Nephron (organoid): ENCODE measurements around the gene PRKAR2A.
"Not testable (repeated sequence)": the region's sequence is repeated elsewhere in the genome, so short reads cannot be mapped to it uniquely, and the experiment has no call there.

Experiments
- H3K27ac Mint-ChIP-seq, 3 experiments: 2 replicates each; pipeline ENCODE4 v1.8.0; 2020; ENCODE audit warnings: mixed read lengths in 3 of 3, mild to moderate bottlenecking in 2 of 3, moderate library complexity in 1 of 3
- H3K27me3 Mint-ChIP-seq: 2 replicates; pipeline ENCODE4 v1.8.0; 2021; ENCODE audit warnings: low read depth, mild to moderate bottlenecking, moderate library complexity, mixed read lengths
- H3K36me3 Mint-ChIP-seq: 2 replicates; pipeline ENCODE4 v1.8.0; 2020; ENCODE audit warnings: low read depth, mixed read lengths
- H3K4me1 Mint-ChIP-seq: 2 replicates; pipeline ENCODE4 v1.8.0; 2020; ENCODE audit warnings: mixed read lengths
- H3K4me3 Mint-ChIP-seq, 3 experiments: 2 replicates each; pipeline ENCODE4 v1.8.0; 2020; ENCODE audit warnings: mild to moderate bottlenecking in 3 of 3, mixed read lengths in 3 of 3, moderate library complexity in 2 of 3
- H3K9me3 Mint-ChIP-seq: 2 replicates; pipeline ENCODE4 v1.8.0; 2020; ENCODE audit warnings: mixed read lengths
- TF ChIP-seq, protein P1 (sequence below), 3 experiments: fragments of 200-600 bp; sonication (generic); IDR thresholded peaks; one replicate each; pipeline ENCODE4 v1.5.0; 2021; ENCODE audit warnings: antibody characterized with exemption in 3 of 3; ENCODE audit not compliant: unreplicated experiment in 3 of 3

The PRKAR2A gene

DNA sequence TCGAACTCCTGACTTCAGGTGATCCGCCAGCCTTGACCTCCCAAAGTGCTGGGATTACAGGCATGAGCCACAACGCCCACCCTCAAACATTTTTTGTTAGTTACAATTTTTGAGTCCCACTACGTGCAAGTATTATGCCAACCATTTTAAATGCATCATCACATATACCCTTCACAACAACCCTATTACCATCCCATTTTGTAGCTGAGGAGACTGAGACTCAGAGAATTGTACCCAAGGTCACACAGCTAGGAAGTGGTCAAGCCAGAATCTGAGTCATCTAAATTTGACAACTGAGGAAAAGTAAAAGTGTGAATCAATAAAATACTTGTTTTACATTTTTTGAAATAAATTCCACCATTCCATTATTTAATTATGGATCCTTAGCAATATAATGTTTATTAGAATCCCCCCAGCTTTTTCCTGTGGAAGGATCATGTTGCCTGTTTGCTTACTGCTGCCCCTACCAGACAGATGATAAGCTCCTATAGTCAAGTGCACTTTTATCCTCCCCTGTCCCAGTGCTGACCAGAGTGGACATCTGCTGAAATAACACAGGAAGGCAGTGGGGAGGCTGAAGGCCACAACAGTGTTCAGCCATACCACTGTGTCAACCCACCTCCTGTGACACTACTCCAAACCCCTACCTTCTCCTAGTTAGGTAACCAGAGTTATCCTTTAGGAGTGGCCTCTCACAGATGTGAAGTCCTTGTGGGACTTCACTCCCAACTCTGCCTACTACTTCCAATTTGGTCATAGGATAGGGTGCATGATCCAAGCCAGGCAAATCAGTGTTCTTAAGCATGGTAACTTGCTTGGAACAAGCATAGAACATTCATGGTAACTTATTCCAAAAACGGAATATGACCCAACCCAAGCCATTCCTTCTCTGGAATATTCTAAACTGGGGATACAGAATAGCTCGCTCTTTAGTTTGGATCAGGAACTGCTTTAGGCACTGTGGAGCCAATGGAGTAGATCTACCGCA, 28.1 kb downstream of the PRKAR2A start:
- Mint-ChIP-seq H3K9me3 (no peaks in the 10 kb centered on the region), H3K4me3 (no peak overlapping the region), H3K27me3 (no peaks in the 10 kb centered on the region), H3K36me3 (peaks cover 6% of the 10 kb centered on the region), H3K4me1 (no peaks in the 10 kb centered on the region), H3K27ac (no peak overlapping the region)
- TF ChIP-seq, protein P1, sequence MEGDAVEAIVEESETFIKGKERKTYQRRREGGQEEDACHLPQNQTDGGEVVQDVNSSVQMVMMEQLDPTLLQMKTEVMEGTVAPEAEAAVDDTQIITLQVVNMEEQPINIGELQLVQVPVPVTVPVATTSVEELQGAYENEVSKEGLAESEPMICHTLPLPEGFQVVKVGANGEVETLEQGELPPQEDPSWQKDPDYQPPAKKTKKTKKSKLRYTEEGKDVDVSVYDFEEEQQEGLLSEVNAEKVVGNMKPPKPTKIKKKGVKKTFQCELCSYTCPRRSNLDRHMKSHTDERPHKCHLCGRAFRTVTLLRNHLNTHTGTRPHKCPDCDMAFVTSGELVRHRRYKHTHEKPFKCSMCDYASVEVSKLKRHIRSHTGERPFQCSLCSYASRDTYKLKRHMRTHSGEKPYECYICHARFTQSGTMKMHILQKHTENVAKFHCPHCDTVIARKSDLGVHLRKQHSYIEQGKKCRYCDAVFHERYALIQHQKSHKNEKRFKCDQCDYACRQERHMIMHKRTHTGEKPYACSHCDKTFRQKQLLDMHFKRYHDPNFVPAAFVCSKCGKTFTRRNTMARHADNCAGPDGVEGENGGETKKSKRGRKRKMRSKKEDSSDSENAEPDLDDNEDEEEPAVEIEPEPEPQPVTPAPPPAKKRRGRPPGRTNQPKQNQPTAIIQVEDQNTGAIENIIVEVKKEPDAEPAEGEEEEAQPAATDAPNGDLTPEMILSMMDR (IDR thresholded peaks at IDR 0.05; ENCODE audit: unreplicated experiment in 3 of 3), result no peak

DNA sequence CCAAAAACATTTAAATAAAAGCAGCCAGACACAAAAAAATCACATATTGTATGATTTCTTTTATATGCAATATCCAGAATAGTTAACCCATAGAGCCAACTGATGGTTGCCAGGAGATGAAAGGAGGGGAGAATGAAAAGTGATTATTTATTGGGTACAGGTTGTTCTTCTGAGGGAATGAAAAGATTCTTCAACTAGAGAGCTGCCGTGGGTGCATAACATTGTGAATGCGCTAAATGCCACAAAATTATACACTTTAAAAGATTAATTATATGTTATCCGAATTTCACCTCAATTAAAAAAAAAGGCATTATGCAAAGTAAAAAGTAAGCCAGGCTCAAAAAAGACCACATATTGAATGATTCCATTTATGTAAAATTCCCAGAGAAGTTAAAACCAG, 36.1 kb downstream of the PRKAR2A start:
- no peaks in the 10 kb centered on the region for H3K27me3 Mint-ChIP-seq
- H3K4me1 Mint-ChIP-seq, result no peaks in the 10 kb centered on the region
- TF ChIP-seq, protein P1 (IDR thresholded peaks at IDR 0.05; ENCODE audit: unreplicated experiment in 3 of 3), result no peak
- no peaks in the 10 kb centered on the region for H3K9me3 Mint-ChIP-seq
- H3K27ac Mint-ChIP-seq, result peak overlapping the region in 2 of 3 experiments; percentile 19 to 68
- H3K4me3 Mint-ChIP-seq, result no peak overlapping the region
- peaks cover 3% of the 10 kb centered on the region for H3K36me3 Mint-ChIP-seq

DNA sequence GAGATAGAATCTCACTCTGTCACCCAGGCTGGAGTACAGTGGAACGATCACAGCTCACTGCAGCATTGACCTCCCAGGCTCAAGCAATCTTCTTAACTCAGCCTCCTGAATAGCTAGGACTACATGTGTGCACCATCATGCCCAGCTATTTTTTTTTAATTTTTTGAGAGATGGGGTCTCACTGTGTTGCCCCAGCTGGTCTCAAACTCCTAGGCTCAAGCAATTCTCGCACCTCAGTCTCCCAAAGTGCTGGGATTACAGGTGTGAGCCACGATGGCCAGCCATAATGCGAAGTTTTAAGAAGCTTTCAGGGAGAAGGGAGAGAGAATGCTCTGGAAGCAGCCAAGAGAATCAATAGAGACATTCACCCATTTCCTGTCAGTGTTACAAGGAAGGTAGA, 42.7 kb downstream of the PRKAR2A start:
- TF ChIP-seq, protein P1 (IDR thresholded peaks at IDR 0.05; ENCODE audit: unreplicated experiment in 3 of 3), result no peak
- Mint-ChIP-seq H3K4me3 (no peak overlapping the region), H3K27ac (no peak overlapping the region), H3K4me1 (peaks cover 6% of the 10 kb centered on the region), H3K36me3 (no peaks in the 10 kb centered on the region), H3K9me3 (no peaks in the 10 kb centered on the region), H3K27me3 (no peaks in the 10 kb centered on the region)

- not testable (repeated sequence) for H3K4me3 Mint-ChIP-seq, H3K27me3 Mint-ChIP-seq, H3K9me3 Mint-ChIP-seq, H3K36me3 Mint-ChIP-seq, H3K27ac Mint-ChIP-seq
- peaks cover 13% of the 10 kb centered on the region for H3K4me1 Mint-ChIP-seq
Observed at GRCh38 chr3:48800831-48801230, 46.8 kb downstream of the PRKAR2A start.

- no peaks in the 10 kb centered on the region for H3K27me3 Mint-ChIP-seq
- H3K9me3 Mint-ChIP-seq, result no peaks in the 10 kb centered on the region
- TF ChIP-seq, protein P1 (IDR thresholded peaks at IDR 0.05; ENCODE audit: unreplicated experiment in 3 of 3), result no peak
- H3K4me3 Mint-ChIP-seq, result no peak overlapping the region
- no peak overlapping the region for H3K27ac Mint-ChIP-seq
- no peaks in the 10 kb centered on the region for H3K36me3 Mint-ChIP-seq
- H3K4me1 Mint-ChIP-seq, result peaks cover 16% of the 10 kb centered on the region
Observed at GRCh38 chr3:48798998-48799397, 48.7 kb downstream of the PRKAR2A start.

- H3K4me1 Mint-ChIP-seq, result peaks cover 16% of the 10 kb centered on the region
- H3K36me3 Mint-ChIP-seq, result peaks cover 4% of the 10 kb centered on the region
- H3K4me3 Mint-ChIP-seq, result no peak overlapping the region
- H3K27me3 Mint-ChIP-seq, result no peaks in the 10 kb centered on the region
- H3K27ac Mint-ChIP-seq, result peak overlapping the region in 1 of 3 experiments; percentile 50
- TF ChIP-seq, protein P1 (IDR thresholded peaks at IDR 0.05; ENCODE audit: unreplicated experiment in 3 of 3), result no peak
- no peaks in the 10 kb centered on the region for H3K9me3 Mint-ChIP-seq
Observed at GRCh38 chr3:48797626-48798025, 50.0 kb downstream of the PRKAR2A start.
